NCI-H1436 (cell line): ENCODE results near the gene SLC17A5.
"Not testable (repeated sequence)": the region's sequence is repeated elsewhere in the genome, so short reads cannot be mapped to it uniquely, and the experiment has no call there.

Experiments used
- DNase-seq: peaks from one replicate; lab custom pipeline; 2025; lab: John Stamatoyannopoulos, UW

Gene SLC17A5

GRCh38 chr6:73665686-73666319, 12.0 kb upstream of the SLC17A5 start:
- no peak for DNase-seq

- DNase-seq = no peak
These were observed 10.9 kb upstream of the SLC17A5 start for GRCh38 chr6:73664701-73665100.

GRCh38 chr6:73657201-73657600, 3.4 kb upstream of the SLC17A5 start:
- DNase-seq = no peak

- no peak for DNase-seq
These were observed 2.8 kb upstream of the SLC17A5 start for GRCh38 chr6:73656531-73657145.

GRCh38 chr6:73655341-73655917, 1.6 kb upstream of the SLC17A5 start:
- no peak for DNase-seq

- peak; percentile 28 for DNase-seq
These were observed 888 bp downstream of the SLC17A5 start for GRCh38 chr6:73652637-73653570.

GRCh38 chr6:73649783-73650182, 4.0 kb downstream of the SLC17A5 start:
- DNase-seq = no peak

- no peak for DNase-seq
These were observed 5.6 kb downstream of the SLC17A5 start for GRCh38 chr6:73648166-73648565.

GRCh38 chr6:73644941-73645591, 8.7 kb downstream of the SLC17A5 start:
- DNase-seq = no peak

GRCh38 chr6:73644030-73644429, 9.8 kb downstream of the SLC17A5 start:
- no peak for DNase-seq

- DNase-seq = no peak
These were observed 11.3 kb downstream of the SLC17A5 start for GRCh38 chr6:73642530-73642929.

GRCh38 chr6:73640179-73640750, 13.5 kb downstream of the SLC17A5 start:
- DNase-seq = no peak

GRCh38 chr6:73639040-73639439, 14.8 kb downstream of the SLC17A5 start:
- no peak for DNase-seq

GRCh38 chr6:73637404-73637803, 16.4 kb downstream of the SLC17A5 start:
- DNase-seq = no peak

- no peak for DNase-seq
These were observed 17.7 kb downstream of the SLC17A5 start for GRCh38 chr6:73636048-73636447.

- no peak for DNase-seq
These were observed 21.4 kb downstream of the SLC17A5 start for GRCh38 chr6:73632346-73632745.

GRCh38 chr6:73631849-73632248, 21.9 kb downstream of the SLC17A5 start:
- no peak for DNase-seq

GRCh38 chr6:73630401-73630800, 23.4 kb downstream of the SLC17A5 start:
- DNase-seq = no peak

- no peak for DNase-seq
These were observed 28.9 kb downstream of the SLC17A5 start for GRCh38 chr6:73624896-73625295.

GRCh38 chr6:73623480-73623879, 30.3 kb downstream of the SLC17A5 start:
- DNase-seq = not testable (repeated sequence)

- DNase-seq = not testable (repeated sequence)
These were observed 35.7 kb downstream of the SLC17A5 start for GRCh38 chr6:73618082-73618481.

- DNase-seq = no peak
These were observed 39.0 kb downstream of the SLC17A5 start for GRCh38 chr6:73614802-73615201.
